ENCODE data around the gene COL8A2. TPM values are rescaled to one million over a fixed set of nuclear protein-coding genes. Genes with fewer than 3 reads are reported as not detected.

Gene COL8A2
- total and polyA plus RNA-seq, 3 experiments from 2014 or later = 0.07 to 0.18 TPM; not detected in 1

DNA sequence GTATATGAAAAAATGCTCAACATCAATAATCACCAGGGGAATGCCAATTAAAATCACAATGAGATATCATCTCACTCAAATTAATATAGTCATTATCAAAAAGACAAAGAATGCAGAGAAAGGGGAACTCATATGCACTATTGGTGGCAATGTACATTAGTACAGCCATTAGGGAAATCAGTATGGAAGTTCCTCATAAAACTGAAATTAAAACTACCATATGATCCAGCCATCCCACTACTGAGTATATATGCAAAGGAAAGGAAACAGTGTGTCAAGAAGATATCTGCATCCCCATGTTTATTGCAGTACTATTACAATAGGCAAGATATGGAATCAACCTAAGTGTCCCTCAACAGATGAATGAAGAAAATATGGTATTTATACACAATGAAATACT, 73.2 kb downstream of the COL8A2 start:
- H3K36me3 Mint-ChIP-seq = peaks cover 13 to 56% (median 20%) of the 10 kb centered on the region in 3 donors
- Histone ChIP-seq H3K9me3 (ENCODE audit: low read length) (peaks cover 4% of the 10 kb centered on the region), H3K27ac (ENCODE audit: low read depth, low read length) (no peak overlapping the region), H3K4me1 (ENCODE audit: insufficient read depth, low read length) (no peaks in the 10 kb centered on the region), H3K27me3 (ENCODE audit: insufficient read depth, low read length, poor library complexity, severe bottlenecking) (no peaks in the 10 kb centered on the region), H3K36me3 (ENCODE audit: insufficient read depth, low read length) (peaks cover 6% of the 10 kb centered on the region), H3K4me3 (ENCODE audit: low read length) (no peak overlapping the region)
- no peak overlapping the region for H3K4me3 Mint-ChIP-seq
- H3K27me3 Mint-ChIP-seq = no peaks in the 10 kb centered on the region
- peak overlapping the region in 1 of 8 donors; percentile 32 for H3K27ac Mint-ChIP-seq
- peaks cover 0 to 4% (median 2%) of the 10 kb centered on the region in 5 donors for H3K9me3 Mint-ChIP-seq
- ChIA-PET CTCF (no interaction called here), POLR2A (no interaction called here)
- no peaks in the 10 kb centered on the region for H3K4me1 Mint-ChIP-seq
- no peak for DNase-seq

Other genes starting within 250 kb of the COL8A2 start
- gene AGO1, start 242.0 kb downstream of the COL8A2 start, total RNA-seq = 10 to 100 TPM; 41.0 to 41.6 TPM
- 9.4 TPM for gene AGO1, start 242.0 kb downstream of the COL8A2 start, polyA plus RNA-seq
- gene AGO3, start 194.1 kb downstream of the COL8A2 start, total RNA-seq = 10 to 100 TPM; 30.0 to 31.3 TPM
- gene AGO3, start 194.1 kb downstream of the COL8A2 start, polyA plus RNA-seq = 12.8 TPM
- not detected for gene TEKT2, start 41.1 kb downstream of the COL8A2 start, total RNA-seq
- gene TEKT2, start 41.1 kb downstream of the COL8A2 start, polyA plus RNA-seq = not detected
- gene ADPRS, start 36.3 kb downstream of the COL8A2 start, total RNA-seq = 10 to 100 TPM; 38.9 to 41.1 TPM
- gene ADPRS, start 36.3 kb downstream of the COL8A2 start, polyA plus RNA-seq = 26.1 TPM
- 10 to 100 TPM; 61.7 to 63.1 TPM for gene TRAPPC3, start 24.3 kb upstream of the COL8A2 start, total RNA-seq
- gene TRAPPC3, start 24.3 kb upstream of the COL8A2 start, polyA plus RNA-seq = 117 TPM
- 100 to 1,000 TPM; 183 to 185 TPM for gene MAP7D1, start 30.9 kb upstream of the COL8A2 start, total RNA-seq
- 55.4 TPM for gene MAP7D1, start 30.9 kb upstream of the COL8A2 start, polyA plus RNA-seq
- 100 to 1,000 TPM; 167 to 168 TPM for gene THRAP3, start 99.2 kb upstream of the COL8A2 start, total RNA-seq
- 100 TPM for gene THRAP3, start 99.2 kb upstream of the COL8A2 start, polyA plus RNA-seq
- gene SH3D21, start 181.1 kb upstream of the COL8A2 start, total RNA-seq = 1 to 10 TPM; 2.5 to 2.6 TPM
- not detected for gene SH3D21, start 181.1 kb upstream of the COL8A2 start, polyA plus RNA-seq
- gene EVA1B, start 198.4 kb upstream of the COL8A2 start, total RNA-seq = 10 to 100 TPM; 13.6 to 16.3 TPM
- 8.1 TPM for gene EVA1B, start 198.4 kb upstream of the COL8A2 start, polyA plus RNA-seq